ENCODE measurements around the gene CEP85L.
"Not testable (repeated sequence)": the region's sequence is repeated elsewhere in the genome, so short reads cannot be mapped to it uniquely, and the experiment has no call there.

The CEP85L gene

DNA sequence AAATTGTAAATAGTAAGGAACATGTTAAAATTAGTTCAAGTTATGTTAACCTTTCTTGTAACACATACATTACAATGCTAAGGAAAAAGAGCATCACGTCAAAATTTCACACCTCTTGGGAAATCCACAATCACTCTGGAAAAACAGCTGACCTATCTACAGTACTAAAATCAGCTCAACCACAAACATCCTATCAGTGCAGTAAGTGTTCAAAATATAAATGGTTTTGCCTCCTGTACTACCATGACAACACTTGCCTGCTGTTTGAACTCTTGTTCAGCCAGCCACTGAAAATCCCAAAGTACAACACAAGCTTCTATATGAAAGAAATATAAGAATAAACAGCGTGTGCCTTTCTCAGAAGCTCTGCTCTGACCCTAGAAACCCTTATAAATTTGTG lies 186.8 kb downstream of the CEP85L start:
- no peak for DNase-seq (ENCODE audit: low read depth)
- TF ChIP-seq, protein P1, sequence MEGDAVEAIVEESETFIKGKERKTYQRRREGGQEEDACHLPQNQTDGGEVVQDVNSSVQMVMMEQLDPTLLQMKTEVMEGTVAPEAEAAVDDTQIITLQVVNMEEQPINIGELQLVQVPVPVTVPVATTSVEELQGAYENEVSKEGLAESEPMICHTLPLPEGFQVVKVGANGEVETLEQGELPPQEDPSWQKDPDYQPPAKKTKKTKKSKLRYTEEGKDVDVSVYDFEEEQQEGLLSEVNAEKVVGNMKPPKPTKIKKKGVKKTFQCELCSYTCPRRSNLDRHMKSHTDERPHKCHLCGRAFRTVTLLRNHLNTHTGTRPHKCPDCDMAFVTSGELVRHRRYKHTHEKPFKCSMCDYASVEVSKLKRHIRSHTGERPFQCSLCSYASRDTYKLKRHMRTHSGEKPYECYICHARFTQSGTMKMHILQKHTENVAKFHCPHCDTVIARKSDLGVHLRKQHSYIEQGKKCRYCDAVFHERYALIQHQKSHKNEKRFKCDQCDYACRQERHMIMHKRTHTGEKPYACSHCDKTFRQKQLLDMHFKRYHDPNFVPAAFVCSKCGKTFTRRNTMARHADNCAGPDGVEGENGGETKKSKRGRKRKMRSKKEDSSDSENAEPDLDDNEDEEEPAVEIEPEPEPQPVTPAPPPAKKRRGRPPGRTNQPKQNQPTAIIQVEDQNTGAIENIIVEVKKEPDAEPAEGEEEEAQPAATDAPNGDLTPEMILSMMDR (conservative IDR thresholded peaks at IDR 0.05; ENCODE audit: low read depth, low read length), result no peak
- no peak overlapping the region for H3K4me3 ChIP-seq (ENCODE audit: low read length)

- no peak for DNase-seq (ENCODE audit: low read depth)
- H3K4me3 ChIP-seq (ENCODE audit: low read length), result no peak overlapping the region
- TF ChIP-seq, protein P1 (conservative IDR thresholded peaks at IDR 0.05; ENCODE audit: low read depth, low read length), result no peak
Measured at GRCh38 chr6:118460958-118461470, 190.4 kb downstream of the CEP85L start.

GRCh38 chr6:118456982-118457381 lies 194.4 kb downstream of the CEP85L start:
- TF ChIP-seq, protein P1 (conservative IDR thresholded peaks at IDR 0.05; ENCODE audit: low read depth, low read length), result no peak
- H3K4me3 ChIP-seq (ENCODE audit: low read length), result no peak overlapping the region
- no peak for DNase-seq (ENCODE audit: low read depth)

- TF ChIP-seq, protein P1 (conservative IDR thresholded peaks at IDR 0.05; ENCODE audit: low read depth, low read length), result no peak
- no peak for DNase-seq (ENCODE audit: low read depth)
- H3K4me3 ChIP-seq (ENCODE audit: low read length), result no peak overlapping the region
Measured at GRCh38 chr6:118451839-118452238, 199.6 kb downstream of the CEP85L start.

- TF ChIP-seq, protein P1 (conservative IDR thresholded peaks at IDR 0.05; ENCODE audit: low read depth, low read length), result no peak
- no peak for DNase-seq (ENCODE audit: low read depth)
- H3K4me3 ChIP-seq (ENCODE audit: low read length), result no peak overlapping the region
Measured at GRCh38 chr6:118444796-118445195, 206.6 kb downstream of the CEP85L start.

DNA sequence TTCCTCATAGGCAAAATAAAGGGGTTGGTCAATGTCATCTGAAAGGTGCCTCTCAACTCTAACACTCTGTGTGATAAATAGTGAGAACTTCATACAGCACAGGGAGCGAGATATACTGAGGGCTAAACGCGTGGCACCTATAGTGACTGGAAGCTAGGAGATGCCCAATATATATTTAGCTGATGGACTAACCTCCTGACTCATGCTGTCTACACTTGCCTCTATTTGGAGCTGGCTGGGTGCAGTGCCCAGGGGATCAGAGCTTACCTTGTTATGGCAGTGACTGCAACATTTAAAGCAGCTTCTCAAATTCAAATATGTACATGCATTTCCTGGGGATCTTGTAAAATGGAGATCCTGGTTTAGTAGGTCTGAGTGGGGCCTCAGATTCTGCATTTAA lies 214.9 kb downstream of the CEP85L start:
- TF ChIP-seq, protein P1 (conservative IDR thresholded peaks at IDR 0.05; ENCODE audit: low read depth, low read length), result no peak
- DNase-seq (ENCODE audit: low read depth), result no peak

DNA sequence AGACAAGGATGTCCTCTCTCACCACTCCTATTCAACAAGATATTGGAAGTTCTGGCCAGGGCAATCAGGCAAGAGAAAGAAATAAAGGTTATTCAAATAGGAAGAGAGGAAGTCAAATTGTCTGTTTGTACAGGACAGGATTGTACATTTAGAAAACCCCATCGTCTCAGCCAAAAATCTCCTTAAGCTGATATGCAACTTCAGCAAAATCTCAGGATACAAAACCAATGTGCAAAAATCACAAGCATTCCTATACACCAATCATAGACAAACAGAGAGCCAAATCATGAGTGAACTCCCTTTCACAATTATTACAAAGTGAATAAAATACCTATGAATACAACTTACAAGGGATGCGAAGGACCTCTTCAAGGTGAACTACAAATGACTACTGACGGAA lies 217.2 kb downstream of the CEP85L start:
- not testable (repeated sequence) for DNase-seq (ENCODE audit: low read depth); H3K4me3 ChIP-seq (ENCODE audit: low read length)

More for the DNA sequence above, 214.9 kb downstream of the CEP85L start:
- H3K4me3 ChIP-seq (ENCODE audit: low read length), result no peak overlapping the region

DNA sequence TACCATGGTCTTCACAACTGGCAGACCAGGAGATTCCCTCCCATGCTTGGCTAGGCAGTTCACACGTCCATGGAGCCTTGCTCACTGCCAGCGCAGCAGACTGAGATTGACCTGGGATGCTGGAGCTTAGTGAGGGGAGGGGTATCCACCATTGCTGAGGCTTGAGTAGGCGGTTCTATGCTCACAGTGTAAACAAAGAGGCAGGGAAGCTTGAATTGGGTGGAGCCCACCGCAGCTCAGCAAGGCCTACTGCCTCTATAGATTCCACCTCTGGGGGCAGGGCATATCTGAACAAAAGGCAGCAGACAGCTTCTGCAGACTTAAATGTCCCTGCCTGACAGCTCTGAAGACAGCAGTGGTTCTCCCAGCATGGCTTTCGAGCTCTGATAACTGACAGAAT lies 230.1 kb downstream of the CEP85L start:
- H3K4me3 ChIP-seq (ENCODE audit: low read length); DNase-seq (ENCODE audit: low read depth): not testable (repeated sequence)
